Measurements from ENCODE around the gene GAS2L2. TPM values are rescaled to one million over a fixed set of nuclear protein-coding genes. Genes with fewer than 3 reads are reported as not detected.

The GAS2L2 gene
- total RNA-seq, 3 donors from 2014 or later = 0.29 to 0.33 (median 0.32) TPM

GRCh38 chr17:35735036-35735805, 17.8 kb downstream of the GAS2L2 start:
- peaks cover 0 to 3% of the 10 kb centered on the region in 2 donors for H3K4me1 ChIP-seq
- H3K27me3 ChIP-seq = peaks cover 0 to 2% of the 10 kb centered on the region in 2 donors
- intact Hi-C loops (cut with DNase I; ENCODE audit: low total_unique reads) = no loop called here
- H3K4me3 ChIP-seq = no peak overlapping the region
- no peaks in the 10 kb centered on the region for H3K36me3 ChIP-seq
- H3K27ac ChIP-seq = no peak overlapping the region
- no peaks in the 10 kb centered on the region for H3K9me3 ChIP-seq
- TF ChIP-seq POLR2AphosphoS5 (IDR thresholded peaks at IDR 0.05) = no peak
- TF ChIP-seq, protein P1, sequence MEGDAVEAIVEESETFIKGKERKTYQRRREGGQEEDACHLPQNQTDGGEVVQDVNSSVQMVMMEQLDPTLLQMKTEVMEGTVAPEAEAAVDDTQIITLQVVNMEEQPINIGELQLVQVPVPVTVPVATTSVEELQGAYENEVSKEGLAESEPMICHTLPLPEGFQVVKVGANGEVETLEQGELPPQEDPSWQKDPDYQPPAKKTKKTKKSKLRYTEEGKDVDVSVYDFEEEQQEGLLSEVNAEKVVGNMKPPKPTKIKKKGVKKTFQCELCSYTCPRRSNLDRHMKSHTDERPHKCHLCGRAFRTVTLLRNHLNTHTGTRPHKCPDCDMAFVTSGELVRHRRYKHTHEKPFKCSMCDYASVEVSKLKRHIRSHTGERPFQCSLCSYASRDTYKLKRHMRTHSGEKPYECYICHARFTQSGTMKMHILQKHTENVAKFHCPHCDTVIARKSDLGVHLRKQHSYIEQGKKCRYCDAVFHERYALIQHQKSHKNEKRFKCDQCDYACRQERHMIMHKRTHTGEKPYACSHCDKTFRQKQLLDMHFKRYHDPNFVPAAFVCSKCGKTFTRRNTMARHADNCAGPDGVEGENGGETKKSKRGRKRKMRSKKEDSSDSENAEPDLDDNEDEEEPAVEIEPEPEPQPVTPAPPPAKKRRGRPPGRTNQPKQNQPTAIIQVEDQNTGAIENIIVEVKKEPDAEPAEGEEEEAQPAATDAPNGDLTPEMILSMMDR (IDR thresholded peaks at IDR 0.05) = no peak
- TF ChIP-seq POLR2A (IDR thresholded peaks at IDR 0.05) = no peak
- DNase-seq (ENCODE audit: low spot score in 2 of 2) = no peak

GRCh38 chr17:35734396-35734795, 18.6 kb downstream of the GAS2L2 start:
- Histone ChIP-seq H3K27me3 (no peaks in the 10 kb centered on the region), H3K4me1 (peaks cover 0 to 3% of the 10 kb centered on the region in 2 donors), H3K27ac (no peak overlapping the region), H3K9me3 (no peaks in the 10 kb centered on the region), H3K36me3 (no peaks in the 10 kb centered on the region), H3K4me3 (no peak overlapping the region)
- no peak for DNase-seq (ENCODE audit: low spot score in 2 of 2)
- no peak for TF ChIP-seq POLR2A (IDR thresholded peaks at IDR 0.05)
- TF ChIP-seq, protein P1 (IDR thresholded peaks at IDR 0.05) = no peak
- no peak for TF ChIP-seq POLR2AphosphoS5 (IDR thresholded peaks at IDR 0.05)
- intact Hi-C loops (cut with DNase I; ENCODE audit: low total_unique reads) = no loop called here

- H3K27me3 ChIP-seq = no peaks in the 10 kb centered on the region
- TF ChIP-seq POLR2AphosphoS5 (IDR thresholded peaks at IDR 0.05) (no peak), POLR2A (IDR thresholded peaks at IDR 0.05) (no peak)
- TF ChIP-seq, protein P1 (IDR thresholded peaks at IDR 0.05) = no peak
- H3K9me3 ChIP-seq = no peaks in the 10 kb centered on the region
- peaks cover 0 to 3% of the 10 kb centered on the region in 2 donors for H3K4me1 ChIP-seq
- intact Hi-C loops (cut with DNase I; ENCODE audit: low total_unique reads) = no loop called here
- no peak overlapping the region for H3K27ac ChIP-seq
- H3K4me3 ChIP-seq = no peak overlapping the region
- no peak for DNase-seq (ENCODE audit: low spot score in 2 of 2)
- no peaks in the 10 kb centered on the region for H3K36me3 ChIP-seq
These were observed 19.7 kb downstream of the GAS2L2 start for GRCh38 chr17:35733366-35733765.

- H3K4me1 ChIP-seq = peaks cover 0 to 3% of the 10 kb centered on the region in 2 donors
These were observed 20.3 kb downstream of the GAS2L2 start for GRCh38 chr17:35732806-35733136.

More at GRCh38 chr17:35732806-35733136, 20.3 kb downstream of the GAS2L2 start:
- TF ChIP-seq POLR2AphosphoS5 (IDR thresholded peaks at IDR 0.05) (no peak), POLR2A (IDR thresholded peaks at IDR 0.05) (no peak)
- TF ChIP-seq, protein P1 (IDR thresholded peaks at IDR 0.05) = no peak
- DNase-seq (ENCODE audit: low spot score in 2 of 2) = no peak
- Histone ChIP-seq H3K36me3 (no peaks in the 10 kb centered on the region), H3K27me3 (no peaks in the 10 kb centered on the region), H3K27ac (no peak overlapping the region), H3K9me3 (no peaks in the 10 kb centered on the region), H3K4me3 (peak overlapping the region in 1 of 3 donors; percentile 73)
- intact Hi-C loops (cut with DNase I; ENCODE audit: low total_unique reads) = no loop called here

Measured in breast epithelium (tissue), 4 donors.